GM21825 (cell line): ENCODE results near the gene RTP1.
"Not testable (repeated sequence)": the region's sequence is repeated elsewhere in the genome, so short reads cannot be mapped to it uniquely, and the experiment has no call there.

Experiments used
- ATAC-seq: cut with Tn5 transposase; IDR thresholded peaks from one replicate; pipeline ENCODE4 v1.9.1; 2021; ENCODE audit warnings: mild to moderate bottlenecking, moderate library complexity; ENCODE audit not compliant: unreplicated experiment

The RTP1 gene

GRCh38 chr3:187237741-187238140, 40.5 kb downstream of the RTP1 start:
- no peak for ATAC-seq

DNA sequence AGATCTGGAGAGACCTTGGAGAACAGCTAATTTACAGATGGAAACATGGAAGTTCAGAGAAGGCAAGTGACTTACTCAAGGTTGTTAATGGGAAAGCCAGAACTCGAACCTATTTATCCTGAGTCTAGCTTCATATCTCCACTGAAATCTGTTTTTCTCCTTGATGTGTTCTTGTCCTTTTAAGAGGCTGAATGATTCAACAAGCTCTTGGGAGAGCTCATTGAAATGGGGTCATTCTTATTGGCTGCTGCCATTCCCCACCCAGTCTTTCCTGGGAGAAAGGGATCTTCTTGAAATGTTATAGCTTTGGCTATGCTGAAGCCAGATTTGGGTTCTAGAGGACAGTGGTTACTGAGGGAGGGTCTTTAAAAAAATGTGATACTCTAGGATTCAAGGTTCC, 41.0 kb downstream of the RTP1 start:
- no peak for ATAC-seq

DNA sequence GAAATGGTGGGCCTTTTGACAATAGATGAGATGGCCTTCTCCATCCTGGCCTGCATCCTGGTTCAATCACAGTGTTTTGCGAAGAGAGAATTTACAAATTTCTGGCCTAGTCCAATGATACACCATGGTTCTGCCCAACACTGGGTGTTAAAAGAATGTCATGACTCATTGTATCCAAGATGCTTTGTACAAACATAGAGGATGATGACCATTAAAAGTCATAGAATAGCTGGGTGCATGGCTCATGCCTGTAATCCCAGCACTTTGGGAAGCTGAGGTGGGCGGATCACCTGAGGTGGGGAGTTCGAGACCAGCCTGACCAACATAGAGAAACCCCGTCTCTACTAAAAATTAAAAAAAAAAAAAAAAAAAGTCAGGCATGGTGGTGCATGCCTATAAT, 41.5 kb downstream of the RTP1 start:
- not testable (repeated sequence) for ATAC-seq

DNA sequence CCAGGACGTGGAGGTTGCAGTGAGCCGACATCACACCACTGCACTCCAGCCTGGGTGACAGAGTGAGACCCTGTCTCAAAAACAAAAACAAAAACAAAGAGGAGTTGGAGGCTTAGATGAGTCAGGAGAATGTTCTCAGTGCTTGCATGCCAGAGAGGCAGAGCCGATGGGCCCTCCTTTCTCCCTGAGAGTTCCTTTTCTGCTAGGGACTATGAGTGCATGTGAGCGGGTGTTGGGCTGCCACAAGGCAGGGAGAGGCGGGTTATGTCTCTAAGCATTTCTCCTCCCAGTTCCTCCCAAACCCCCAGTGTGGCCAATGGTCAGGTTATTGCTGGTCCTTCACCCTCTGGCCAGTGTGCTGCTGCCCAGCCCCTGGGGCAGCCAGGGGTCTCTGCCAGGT, 45.1 kb downstream of the RTP1 start:
- no peak for ATAC-seq

DNA sequence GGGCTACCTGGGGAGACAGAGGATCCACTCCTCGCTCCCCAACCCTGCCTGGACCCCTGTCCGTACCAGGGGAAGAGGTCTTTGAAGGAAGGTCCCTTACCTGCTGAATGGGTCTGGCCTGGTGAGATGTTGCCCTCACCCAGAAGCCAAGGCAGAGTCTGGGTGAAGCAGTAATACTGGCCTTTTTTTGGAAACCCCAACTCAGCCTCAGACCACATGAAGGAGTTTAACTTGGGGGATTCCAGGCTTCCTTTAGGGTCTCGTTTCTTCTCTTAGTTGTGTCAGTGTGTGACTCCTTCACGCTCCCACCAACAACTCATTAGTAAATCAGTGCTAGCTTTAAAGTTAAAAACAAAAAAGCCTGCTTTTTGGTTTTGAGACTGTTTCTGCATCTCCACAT, 45.6 kb downstream of the RTP1 start:
- no peak for ATAC-seq

DNA sequence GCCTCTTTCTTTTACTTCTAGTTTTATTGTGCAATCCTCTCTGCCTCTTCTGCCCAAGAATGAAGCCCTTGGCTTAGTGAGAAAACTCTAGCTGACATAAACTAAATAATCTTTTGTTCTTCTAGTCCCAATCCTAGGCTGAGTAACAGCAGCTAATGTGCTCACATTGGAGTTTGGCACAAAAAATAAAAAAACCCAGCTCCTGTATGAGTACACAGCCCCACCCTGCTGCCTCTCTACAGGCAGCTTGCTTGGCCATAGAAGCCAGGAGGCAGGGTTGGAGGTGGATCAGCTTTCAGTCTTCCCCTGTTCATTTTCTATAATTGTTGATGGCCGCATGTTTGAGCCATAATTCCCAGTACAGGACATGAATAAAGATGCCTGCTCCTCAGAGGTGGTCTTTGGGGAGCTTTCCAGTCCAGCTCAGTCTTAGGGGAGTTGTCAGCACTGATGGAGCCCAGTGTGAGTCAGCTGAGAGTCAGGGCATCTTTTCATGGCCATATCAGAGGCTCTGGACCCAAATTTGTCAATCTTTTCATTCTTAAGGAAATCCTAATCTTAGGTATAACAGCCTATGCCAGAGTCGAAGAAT, 46.7 kb downstream of the RTP1 start:
- ATAC-seq = no peak

GRCh38 chr3:187247398-187247797, 50.1 kb downstream of the RTP1 start:
- no peak for ATAC-seq
